T-helper 22 cell (primary cell): ENCODE results near the gene HAUS7.

Experiments used
- DNase-seq: peaks from one replicate; pipeline ENCODE4 v3.0.0-alpha.2; 2020; ENCODE audit warnings: low read depth

Gene HAUS7

DNA sequence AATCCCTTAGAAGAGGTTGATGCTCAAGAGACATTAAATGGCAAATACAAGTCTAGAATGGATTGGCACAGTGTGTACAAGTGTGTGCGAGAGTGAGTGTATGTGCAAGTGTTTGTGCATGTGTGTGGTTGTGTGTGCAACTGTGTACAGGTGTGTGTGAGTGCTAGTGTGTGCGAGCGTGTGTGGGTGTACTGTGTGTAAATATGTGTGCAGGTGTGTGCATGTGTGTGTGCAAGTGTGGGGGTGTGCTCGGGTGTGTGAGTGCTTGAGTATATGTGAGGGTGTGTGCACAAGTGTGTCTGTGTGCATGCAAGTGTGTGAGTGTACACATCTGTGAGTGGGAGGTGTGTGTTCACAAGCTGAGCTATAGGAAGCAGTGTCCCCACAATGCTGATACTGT lies 30.4 kb downstream of the HAUS7 start:
- DNase-seq = no peak

DNA sequence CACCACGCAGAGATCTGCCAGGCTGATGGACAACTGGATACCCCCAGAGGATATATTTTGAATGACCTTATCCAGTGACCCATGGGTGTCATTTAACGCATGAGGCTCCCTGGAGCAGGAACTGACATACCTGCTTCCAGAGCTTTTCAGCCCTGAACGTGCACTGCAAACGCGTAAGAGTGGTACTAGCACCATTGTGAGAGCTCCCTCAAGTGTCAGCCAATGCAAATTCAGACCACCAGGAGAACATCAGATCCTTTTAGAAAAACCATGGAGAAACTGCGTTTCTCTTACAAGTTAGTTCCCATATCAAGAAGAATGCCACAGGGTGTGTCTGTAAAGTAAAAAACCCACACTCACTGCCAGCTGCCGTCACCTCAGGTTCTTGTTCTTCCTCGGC lies 31.8 kb downstream of the HAUS7 start:
- no peak for DNase-seq

DNA sequence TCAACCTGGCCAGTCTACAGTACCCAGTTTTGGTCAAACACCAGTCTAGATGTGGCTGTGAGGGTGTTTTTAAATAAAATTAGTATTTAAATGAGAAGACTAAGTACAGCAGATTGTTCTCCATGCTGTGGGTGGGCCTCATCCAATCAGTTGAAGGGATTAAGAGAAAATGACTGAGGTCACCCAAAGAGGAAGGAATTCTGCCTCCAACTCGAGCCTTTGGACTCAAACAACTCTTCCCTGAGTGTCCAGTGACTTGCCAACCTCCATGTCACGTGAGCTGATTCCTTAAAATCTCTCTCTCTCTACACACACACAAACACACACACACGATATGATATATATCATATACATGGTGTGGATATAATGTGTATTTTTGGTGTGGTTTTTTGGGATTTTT lies 34.5 kb downstream of the HAUS7 start:
- no peak for DNase-seq

DNA sequence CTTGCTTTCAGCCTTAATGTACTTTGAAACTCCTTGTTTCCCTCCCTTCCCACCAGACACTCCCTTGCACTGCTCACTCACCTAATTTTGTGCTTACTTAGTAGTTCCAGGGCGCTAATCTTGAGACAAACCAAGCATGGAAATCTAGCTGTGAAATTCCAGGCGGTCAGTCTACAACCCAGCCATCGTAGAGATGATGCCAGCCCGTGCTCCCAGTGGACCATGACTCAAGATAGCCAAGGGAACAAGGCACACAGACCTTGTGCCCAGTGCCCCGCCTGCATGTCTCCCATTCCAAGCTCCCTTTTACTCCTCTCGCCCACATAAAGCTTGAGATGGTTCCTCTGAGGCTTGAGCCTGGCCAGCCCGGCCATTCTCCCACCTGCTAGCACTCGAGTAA lies 35.6 kb downstream of the HAUS7 start:
- DNase-seq = no peak

DNA sequence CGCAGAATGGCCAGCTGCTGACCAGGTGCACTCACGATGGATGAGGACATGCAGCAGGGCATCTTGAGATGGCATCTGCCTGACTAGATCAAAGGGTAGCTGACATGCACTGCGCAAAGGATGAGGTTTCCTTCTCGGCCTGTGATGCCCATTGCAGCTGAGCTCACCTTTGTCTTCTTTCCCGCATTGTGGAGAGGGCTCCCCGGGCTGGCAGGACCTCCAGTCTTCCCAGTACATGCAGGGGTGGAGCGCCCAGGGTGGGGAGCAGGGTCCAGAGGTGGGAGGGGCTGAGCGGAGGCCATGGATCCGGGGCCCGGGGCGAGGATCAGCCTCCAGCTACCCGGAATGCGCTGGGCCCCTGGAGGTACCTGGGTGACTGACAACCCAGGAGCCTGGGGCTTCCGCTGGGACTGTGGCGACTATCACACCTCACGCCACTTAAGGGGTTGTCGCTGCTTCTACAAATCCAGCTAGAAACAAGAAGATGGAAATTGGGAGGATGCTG lies 36.5 kb downstream of the HAUS7 start:
- no peak for DNase-seq

DNA sequence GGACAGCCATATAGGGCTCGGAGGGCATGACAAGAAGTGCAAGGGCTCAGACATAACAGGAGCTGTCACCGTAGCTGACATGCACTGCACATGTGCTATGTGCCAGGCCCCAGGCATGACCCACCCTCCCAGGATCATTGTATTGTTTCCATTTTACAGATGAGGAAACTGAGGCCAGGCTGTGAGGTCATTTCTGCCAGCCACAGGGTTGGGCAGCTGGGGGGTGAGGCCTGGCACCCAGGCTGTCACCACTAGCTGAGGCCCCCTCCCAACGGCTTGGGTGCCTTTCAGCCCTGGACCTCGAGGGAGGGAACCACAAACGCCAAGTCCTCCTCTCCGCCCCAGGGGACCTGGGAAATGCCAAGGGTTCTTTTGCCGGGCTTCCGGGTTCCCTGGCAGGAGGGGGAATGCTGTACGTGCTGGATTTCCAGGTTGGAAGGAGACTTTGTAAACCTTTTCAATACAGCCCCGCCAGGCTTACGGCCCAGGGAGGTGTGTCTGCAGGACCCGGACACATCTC lies 37.2 kb downstream of the HAUS7 start:
- DNase-seq = no peak

DNA sequence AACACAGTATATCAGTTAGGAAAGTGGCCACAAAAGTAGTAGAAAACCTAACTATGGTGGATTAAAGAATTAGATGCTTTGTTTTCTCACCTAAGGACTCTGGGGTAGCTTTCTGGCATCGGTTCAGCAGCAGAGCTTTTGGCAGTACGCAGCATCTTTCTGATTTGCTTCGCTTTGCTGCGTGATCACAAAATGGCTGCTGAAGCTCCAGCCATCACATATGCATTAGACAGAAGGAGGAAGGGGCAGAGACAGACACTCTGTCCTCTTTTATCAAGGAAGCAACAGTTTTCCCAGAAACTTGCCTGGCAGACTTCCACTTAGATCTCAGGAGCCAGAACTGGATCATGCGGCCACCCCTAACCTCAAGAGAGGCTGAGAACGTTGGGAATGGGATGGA lies 39.6 kb downstream of the HAUS7 start:
- DNase-seq = no peak

DNA sequence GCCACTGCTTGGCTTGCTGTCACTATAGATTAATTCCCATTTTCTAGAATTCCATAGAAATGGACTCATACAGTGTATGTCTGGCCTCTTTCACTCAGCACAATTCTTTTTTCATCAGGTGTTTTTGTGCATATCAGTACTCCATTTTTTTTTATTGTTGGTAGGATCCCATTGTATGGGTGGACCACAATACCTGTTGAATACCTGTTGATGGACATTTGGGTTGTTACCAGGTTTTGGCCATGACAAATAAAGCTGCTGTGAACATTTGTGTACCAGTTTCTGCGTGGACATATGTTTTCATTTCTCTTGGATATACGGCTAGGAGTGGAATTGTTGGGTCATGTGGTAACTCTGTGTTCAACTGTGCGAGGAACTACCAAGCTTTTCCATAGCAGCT lies 44.2 kb downstream of the HAUS7 start:
- DNase-seq = no peak

DNA sequence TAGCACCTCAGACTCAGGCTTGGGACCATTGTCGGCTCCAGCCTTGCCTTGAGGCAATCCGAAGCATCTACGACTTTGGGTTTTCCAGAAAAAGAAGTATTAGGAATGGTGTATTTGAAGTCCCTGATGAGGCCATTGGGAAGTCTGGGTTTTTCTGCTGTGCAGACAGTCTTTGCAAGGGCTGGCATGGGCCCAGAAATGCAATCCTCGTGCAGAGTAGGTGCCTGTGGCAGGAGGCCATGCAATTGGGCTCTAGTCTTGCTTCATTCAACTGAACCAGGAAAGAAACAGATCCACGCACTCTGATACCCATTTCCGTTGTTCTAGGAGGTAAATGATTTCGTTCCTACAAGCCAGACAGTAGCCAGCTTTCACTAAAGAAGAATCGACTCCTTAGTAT lies 46.7 kb downstream of the HAUS7 start:
- no peak for DNase-seq

DNA sequence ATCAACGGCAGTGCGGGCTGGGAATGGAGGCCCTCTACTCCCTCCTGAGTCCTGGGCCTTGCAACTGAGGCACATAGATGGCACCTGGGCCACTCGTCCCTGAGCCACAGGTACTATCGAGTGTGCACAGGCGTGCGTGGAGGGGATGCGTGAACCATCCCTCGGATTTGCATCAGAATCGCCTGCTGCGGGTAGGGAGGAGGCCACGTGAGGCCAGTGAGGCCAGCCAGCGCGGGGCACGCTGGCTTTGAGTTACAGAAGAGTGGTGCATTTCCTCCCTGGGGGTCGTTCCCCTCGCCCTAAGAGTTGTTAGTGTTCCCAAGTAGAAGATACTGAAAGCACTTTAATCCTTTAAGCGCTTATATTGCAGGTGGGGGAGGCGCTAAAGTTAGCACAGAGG lies 48.5 kb downstream of the HAUS7 start:
- DNase-seq = no peak

DNA sequence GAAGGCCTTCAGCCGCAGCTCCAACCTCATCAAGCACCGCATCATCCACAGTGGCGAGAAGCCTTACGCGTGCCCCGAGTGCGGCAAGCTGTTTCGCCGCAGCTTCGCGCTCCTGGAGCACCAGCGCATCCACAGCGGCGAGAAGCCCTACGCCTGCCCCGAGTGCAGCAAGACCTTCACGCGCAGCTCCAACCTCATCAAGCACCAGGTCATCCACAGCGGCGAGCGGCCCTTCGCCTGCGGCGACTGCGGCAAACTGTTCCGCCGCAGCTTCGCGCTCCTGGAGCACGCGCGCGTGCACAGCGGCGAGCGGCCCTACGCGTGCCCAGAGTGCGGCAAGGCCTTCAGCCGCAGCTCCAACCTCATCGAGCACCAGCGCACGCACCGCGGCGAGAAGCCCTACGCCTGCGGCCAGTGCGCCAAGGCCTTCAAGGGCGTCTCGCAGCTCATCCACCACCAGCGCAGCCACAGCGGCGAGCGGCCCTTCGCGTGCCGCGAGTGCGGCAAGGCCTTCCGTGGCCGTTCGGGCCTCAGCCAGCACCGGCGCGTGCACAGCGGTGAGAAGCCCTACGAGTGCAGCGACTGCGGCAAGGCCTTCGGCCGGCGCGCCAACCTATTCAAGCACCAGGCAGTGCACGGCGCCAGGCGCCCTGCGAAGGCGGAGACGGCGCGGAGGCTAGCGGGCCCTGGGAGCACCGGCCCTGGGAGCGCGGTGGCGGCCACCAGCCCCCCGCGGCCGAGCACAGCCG lies 49.4 kb downstream of the HAUS7 start:
- no peak for DNase-seq

DNA sequence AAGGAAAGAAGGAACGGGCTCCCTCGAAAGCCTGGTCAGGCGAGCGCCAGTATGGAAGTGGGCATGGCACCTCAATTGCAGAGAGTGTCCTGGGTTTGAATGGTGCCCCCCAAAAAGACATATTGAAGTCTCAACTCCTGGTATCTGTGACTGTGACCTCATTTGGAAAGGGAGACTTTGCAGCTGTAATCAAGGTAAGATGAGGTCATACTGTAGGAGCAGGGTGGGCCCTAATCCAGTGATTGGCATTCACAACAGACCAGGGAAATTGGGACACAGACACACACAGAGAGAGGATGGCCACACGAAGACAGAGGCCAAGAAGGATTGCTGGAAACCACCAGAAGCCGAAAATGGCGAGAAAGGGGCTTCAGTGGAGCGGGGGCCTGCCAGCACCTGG lies 52.7 kb downstream of the HAUS7 start:
- DNase-seq = no peak

DNA sequence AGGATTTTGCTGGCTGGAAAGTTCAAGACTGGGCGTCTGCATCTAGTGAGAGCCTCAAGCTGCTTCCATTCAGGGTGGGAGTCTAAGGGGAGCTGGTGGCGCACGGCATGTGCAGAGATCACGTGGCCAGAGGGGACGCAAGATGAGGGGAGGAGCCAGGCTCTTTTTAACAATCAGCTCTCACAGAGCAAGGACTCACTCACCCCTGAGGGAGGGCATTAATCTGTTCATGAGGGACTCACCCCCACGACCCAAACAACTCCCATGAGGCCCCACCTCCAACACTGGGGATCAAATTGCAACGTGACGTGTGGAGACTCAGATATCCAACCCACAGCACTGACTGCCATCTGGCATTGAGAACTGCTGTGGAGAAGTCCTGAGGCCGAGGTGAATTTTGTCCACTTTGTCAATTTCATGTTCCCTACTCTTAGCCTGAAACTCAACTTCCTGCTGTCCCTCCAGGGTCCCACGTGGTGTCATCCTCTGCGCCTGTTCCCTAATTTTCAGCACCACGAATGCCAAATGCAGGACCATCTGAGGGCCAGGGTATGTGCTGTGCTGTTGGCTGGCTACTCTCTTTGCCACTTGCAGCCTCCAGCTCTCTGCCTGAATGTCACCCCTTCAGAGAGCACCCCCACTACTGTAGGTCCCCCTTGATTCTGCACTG lies 53.5 kb downstream of the HAUS7 start:
- no peak for DNase-seq

DNA sequence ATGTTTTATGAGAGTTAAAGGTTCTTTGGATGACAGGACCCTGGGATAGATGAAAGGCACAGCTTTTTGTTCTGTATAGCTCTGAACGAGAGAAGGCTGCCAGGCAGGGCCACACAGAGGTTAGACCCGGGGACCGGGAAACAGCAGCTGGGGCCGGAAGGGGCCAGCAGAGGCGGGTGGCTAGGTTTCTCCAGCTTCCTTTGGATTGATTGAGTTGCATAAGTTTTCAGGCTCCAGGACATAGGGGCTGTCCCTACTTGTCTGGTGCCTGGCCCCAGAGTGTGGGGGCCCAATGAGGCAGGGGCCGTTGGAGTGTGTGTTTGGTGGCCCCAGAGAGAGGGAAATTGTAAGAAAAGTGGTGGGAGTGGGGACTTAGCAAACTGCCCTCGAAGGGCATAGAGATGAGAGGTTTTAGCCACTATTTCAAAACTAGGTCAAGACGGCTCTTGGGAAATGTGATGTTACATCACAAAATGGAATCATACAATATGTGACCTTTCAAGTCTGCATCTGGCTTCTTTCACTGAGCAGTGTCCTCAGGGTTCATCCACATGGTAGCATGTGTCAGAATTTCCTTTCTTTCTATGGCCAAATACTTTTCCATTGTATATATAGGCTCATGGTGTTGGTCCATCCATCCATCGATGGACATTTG lies 55.4 kb downstream of the HAUS7 start:
- DNase-seq = no peak

DNA sequence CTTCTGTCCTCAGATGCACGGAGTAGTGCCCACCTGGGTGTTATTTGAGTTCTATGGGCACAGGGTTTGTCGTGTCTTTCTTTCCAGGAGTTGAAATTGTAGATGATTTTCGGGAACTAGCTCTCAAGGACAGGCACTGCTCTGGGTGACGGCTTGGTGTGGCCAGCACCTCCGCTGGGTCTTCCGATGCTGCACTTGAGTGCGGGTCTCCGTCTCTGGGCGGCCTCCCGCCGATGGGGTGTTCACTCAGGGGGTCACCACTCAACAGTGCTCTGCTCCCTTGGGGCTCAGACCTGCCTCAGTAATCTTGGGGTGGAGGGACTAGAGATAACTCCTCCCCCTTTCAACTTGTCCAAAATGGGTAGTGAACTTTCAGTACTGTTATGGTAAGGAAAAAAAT lies 56.6 kb downstream of the HAUS7 start:
- no peak for DNase-seq

DNA sequence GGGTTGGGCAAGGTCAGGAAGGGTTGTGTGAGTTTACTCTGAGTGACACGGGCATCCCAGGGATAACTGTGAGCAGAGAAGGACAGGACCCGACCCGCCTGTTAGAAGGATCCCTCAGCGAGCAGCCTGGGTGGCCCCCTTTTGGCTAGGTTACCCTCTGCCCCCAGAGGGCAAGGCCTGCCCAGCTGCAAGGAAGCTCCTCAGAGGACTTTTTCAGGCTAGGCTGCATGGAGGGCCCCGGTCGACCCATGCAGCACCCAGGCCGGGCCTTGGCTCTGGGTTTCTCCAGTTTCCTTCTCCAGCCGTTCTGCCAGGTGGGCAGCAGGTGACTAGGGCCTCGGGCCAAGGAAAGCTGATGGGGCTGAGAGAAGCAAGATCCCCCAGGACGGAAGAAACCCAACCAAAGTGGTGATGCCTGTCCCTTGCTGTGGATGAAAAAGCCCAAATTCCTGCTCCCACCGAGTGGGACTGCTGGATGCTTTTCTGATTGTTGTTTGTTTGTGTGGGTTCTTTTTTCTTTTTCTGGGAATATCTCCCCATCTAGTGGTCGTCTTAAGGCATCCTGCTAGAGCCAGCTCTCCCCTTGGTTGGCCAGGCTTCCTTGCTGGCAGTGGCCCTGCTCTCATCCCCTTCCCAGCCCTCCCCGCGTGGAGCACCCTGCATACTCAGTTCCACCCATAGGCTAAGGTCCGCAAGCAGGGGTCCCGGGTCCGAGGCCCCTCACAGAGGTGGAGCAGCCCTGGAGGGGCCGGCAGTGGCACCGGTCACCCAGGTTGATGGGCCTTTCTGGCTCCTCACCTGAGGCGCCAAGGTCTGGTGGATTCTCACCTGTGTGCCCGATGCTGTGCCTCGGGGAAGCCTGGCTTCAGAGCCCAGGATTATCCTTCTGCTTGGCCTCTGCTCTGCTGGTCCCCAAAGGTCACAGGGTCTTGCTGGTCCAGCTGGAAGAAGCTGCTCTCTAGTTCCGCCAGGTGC lies 57.3 kb downstream of the HAUS7 start:
- no peak for DNase-seq

DNA sequence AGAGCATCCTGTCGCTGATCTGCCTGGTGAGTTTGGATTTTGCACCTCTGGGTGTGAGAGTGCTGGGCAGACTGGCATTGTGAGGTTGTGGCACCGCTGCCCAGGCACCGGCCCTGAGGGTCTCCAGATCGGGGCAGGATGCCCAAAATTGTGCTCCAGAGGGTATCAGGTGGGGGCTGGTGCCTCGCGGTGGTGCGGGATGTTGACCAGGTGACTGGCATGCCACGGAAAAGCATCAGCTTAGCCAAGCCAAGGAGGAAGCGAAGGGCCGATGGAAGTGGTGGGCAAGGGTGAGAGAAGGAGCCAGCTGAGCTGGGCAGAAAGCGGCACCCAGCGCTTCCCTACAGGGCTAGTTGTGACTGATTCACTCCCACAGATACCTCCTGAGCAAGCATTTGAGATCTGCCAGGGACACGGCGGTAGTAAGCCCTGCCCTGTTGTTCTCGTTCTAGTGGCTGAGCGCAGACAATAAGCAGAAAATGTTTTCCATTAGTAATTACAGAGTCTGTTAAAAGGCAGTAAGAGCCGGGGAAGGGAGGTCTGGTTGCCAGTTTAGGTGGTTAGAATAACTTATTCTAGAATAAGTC lies 58.3 kb downstream of the HAUS7 start:
- no peak for DNase-seq

DNA sequence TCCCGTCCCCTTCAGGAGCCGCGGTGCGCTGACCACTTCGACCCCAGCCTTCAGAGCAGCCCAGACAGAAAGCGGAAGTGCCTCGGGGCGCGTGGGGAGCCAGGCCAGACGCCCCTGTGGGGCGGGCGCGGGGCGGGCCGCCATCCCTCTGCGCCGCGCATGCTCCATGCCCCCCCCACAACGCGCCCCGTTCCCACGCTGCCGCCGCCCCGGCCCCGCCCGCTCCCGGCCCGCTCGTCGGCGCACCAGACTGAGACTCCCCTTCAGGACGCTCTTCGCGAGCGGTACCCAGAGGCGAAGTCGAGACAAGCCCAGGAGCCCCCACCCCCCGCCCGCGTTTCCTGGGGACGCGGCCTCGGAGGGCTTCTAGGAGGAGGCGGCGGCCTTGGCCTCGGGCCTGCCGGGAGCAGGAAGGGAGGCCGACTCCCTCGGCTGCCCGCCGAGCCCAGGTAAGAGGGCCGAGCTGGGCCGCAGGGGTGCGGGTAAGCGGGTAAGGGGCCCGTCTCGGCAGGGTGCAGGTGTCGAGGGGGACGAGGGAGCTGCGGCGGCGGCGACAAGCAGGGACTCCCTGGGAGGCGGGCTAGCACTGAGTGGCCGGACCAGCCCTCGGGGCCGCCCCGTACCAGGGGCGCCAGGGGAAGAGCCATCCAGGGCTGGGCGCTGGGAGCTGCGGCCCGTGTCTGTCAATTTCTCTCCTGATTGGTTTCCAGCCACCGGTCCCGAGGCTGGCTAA lies 59.0 kb downstream of the HAUS7 start, which contains the start of gene ZFP92:
Gene ZFP92 (plus strand): TSS at position 218 of the 733 bp plus-strand sequence. CDS start 6,851 bp downstream, outside the sequence.
- no peak for DNase-seq

DNA sequence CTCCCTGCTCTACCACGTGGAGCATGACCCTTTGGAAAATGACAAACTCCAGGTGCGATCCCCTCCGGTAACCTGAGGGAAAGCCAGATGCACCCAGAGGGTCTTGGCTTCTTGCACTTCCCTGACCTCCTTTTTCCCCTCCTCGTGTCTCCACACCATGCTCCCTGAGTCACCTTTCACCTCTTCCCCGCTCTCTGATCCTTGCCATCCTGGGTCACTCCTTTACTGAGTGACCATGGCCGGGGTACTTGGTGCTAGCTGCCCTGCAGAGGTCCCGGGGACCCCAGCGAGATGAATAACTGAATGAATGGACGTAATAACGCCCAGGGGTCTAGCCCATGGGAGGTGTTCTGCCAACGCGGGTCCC lies 59.5 kb downstream of the HAUS7 start:
- DNase-seq = no peak

DNA sequence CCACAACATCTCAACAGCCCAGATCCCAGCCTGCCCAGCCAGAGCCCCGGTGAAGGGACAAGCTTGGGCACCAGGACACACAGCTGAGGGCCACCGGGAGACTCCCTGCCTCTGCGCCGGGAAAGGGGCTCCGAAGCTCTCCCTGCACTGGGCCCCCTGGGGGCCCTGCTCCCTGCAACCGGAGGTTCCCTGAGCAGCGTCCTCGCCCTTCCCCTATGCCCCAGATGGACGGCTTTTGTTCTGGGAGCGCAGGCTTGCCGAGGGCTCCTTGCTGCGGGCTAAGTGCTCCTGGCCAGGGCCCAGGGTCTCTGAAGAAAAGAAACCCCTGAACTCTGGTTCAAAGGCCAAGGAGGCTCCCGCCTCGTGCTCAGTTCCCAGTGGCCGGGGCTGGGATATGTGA lies 60.0 kb downstream of the HAUS7 start:
- DNase-seq = no peak
